Measurements from ENCODE around the gene ABCB6. TPM values are rescaled to one million over a fixed set of nuclear protein-coding genes. Genes with fewer than 3 reads are reported as not detected.
A peak's percentile ranks its signal among the peaks of the same experiment; 100 is the strongest.

Gene ABCB6
- total RNA-seq, 1 experiment from 2014 or later, result 81.7 TPM

DNA sequence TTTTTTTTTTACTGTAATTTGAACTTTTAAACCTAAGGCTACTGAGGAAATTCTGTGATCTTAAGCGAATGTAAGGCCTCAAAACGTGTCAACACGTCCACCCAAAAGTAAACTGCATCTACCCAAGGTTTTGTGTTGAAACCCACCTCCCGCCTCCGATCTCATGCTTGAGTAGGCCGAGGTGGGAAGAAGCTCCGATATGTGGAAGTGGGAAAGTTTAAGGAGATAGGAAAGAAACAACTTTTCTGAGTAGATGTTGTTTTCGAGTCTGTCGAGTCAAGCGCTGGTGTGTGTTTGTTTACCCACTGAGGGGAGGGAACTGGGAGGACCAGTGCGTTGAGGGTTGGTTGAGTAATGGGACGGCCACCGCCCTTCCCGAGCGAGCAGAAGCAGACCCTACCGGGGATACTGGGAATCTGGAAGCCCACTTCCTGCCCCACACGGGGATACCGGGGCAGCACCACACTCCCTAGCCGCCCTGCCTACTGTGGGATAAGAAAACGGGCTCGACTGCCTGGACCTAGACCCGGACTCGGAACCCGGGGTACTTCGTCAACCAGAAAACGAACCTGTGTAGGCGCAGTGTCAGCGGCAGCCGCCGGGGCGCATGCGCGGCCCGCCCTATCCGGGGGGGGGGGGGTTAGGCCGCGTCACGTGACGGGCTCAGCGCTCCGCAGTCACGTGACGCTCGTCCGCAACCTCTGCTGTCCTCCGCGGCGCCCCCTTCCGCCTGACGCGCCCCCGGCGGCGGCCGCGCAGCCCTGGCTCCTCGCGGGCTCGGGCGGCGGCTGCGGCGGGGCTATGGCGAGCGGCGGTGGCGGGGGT, 41.0 kb downstream of the ABCB6 start, which contains the start of gene RETREG2:
RETREG2 (plus strand) TSS at position 724 of the 825 bp plus-strand sequence; CDS start at position 802, 78 bp downstream.
- in situ Hi-C loops (cut with HindIII; ENCODE audit: low pct_unique_long_range_greater_than_20kb, low sequenced_read_pairs), result no loop called here
- DNase-seq (ENCODE audit: low read depth), result peak; percentile 92

DNA sequence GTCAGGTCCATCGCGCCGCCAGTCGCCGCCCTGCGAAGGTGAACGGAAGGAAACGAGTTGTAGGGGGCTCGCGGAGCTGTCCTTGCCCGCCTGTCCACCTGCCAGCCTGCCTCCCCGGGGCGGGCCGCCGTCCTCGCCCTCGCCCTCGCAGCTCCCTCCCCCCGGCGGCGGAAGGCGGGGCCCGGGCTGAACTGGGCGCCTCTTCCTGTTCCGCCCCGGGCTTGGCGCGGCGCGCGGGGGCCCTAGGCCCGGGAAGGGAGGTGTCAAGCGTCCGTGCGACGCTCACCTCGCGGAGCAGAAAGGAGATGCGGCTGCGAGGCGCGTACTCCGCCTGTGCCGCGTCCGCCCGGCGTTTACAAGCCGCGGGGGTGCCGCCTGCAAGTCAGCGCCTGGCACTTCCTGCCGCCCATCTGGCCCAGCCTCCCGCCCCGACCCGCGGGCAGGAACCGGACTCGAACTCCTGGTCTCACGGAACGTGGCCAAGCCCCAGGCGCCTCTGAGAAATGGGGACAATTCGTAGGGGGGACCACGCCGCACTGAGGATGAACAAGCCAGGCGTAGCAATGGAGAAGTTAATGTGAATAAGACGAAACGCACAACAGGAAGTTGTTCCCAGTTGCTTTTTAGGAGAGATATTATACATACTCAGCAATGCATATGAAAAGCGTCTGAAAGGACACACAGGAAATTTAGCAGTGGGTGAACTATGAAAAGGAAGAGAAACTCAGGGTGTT, 41.8 kb downstream of the ABCB6 start, which contains the start of gene CNPPD1:
CNPPD1 (minus strand) TSS at position 108 of the 734 bp plus-strand sequence; CDS start at position 11, 97 bp downstream.
- in situ Hi-C loops (cut with HindIII; ENCODE audit: low pct_unique_long_range_greater_than_20kb, low sequenced_read_pairs), result no loop called here
- DNase-seq (ENCODE audit: low read depth), result peak; percentile 91

DNA sequence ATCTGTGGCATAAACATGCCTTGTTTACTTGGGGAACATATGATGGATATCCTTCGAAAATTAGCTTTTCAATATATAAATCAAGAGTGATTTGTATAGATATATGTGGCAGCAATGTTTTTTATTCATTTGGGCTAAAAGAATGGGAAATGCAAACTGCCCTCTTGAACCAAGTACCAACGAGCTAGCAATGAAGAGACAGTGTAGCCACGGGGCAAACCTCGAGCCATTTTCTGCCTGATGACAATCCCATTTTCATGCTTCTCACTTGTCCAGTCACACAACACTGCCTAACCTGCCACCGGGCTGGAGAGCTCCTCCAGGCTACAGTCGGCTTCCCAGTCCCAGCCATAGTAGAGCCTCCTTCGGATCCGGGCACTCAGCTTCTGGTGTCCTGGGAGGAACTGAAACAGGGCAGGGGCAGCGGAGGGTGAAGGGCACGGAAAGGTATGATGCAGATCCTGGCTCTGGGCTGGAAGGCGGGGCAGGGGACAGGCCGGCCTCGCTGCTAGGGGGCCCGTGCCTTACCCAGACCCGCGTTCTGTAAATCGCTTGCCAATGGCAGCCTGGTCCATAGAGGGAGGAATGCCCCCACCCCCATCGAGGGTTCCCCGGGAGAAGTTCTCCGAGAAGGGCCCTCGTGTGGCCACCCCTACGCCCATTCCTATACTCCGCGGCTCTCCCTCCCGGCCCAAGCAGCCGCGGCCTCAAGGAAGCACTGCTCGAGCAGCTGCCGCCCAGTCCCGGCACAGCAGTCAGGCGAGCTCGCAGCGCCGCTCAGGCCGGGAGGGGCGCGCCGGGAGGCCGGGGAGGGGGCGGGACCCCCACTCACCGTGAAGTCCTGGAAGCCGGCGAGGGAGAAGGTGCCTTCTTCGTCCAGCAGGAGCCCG, 42.6 kb downstream of the ABCB6 start:
- peak; percentile 8 for DNase-seq (ENCODE audit: low read depth)

DNA sequence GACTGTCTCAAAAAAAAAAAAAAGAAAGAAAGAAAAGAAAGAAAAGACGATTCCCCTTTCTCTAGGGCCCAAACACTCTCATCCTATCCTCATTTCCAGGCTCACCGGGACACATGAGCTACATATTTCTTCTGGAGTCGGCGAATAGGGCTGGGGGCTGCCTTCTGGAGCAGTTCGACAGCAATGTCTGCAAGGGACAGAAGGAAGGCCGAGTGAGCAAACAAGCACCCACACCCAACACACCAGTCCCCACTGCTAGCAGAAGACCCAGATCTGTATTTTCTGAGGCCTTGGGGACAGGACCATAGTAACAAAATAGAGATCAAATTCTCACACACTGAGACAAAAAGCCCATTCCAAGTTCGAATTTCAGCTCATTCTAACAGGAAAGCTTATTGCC, 43.3 kb downstream of the ABCB6 start:
- in situ Hi-C loops (cut with HindIII; ENCODE audit: low pct_unique_long_range_greater_than_20kb, low sequenced_read_pairs), result no loop called here
- no peak for DNase-seq (ENCODE audit: low read depth)

More for the DNA sequence above, 42.6 kb downstream of the ABCB6 start:
- in situ Hi-C loops (cut with HindIII; ENCODE audit: low pct_unique_long_range_greater_than_20kb, low sequenced_read_pairs), result no loop called here

DNA sequence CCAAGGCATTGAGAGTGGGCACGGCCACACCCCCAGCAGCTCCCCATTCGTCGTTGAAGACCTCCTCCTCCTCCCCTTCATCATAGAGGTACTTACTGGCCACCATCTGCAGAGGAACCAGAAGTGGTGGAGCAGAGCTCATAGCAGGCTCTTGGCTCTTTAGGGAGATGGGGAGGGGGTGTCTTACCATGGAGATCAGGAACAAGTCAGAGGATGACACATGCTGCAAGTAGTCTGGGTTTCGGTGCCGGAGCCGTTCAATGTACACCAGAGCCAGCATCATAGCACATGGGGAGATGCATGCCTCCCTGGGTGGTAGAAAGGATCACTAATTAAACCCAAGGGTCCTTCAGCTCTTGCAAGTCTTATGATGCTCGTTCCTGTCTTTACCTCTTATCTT, 44.0 kb downstream of the ABCB6 start:
- DNase-seq (ENCODE audit: low read depth), result no peak
- in situ Hi-C loops (cut with HindIII; ENCODE audit: low pct_unique_long_range_greater_than_20kb, low sequenced_read_pairs), result no loop called here

DNA sequence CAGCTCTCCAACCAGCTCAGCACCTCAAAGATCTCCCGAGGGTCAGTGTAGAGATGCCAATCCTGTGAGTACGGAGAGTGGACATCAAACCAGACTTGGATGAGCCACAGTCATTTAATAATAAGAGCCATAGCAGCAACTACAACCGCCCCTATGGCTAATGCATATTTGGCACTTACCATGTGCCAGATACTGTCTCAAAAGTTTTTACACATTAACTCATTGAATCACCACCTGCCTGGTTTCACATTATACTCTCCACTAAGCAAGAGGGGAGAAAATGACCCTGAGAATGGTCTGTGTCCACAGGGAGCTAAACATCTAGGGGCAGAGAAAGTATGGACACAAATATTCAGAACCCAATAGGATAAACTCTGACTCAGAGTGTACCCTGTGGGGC, 44.6 kb downstream of the ABCB6 start:
- in situ Hi-C loops (cut with HindIII; ENCODE audit: low pct_unique_long_range_greater_than_20kb, low sequenced_read_pairs), result no loop called here
- no peak for DNase-seq (ENCODE audit: low read depth)

DNA sequence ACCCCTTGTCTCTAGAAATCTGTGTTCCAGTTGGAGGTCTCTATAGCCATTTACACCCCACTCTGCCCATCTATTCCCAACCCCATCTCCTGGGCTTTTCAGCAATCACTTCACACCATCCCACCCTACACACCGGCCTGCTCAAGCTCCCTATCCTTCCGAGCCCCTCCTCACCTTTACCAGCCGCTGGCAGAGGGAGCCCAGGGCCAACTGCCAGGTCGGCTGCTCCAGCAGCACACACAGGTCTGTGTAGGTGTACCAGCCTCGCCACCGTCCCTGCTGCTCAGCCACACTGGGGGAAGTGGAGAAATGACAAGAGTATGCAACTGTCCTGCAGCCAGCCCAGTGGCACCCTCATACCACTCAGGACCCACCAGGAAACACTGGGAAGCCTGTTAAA, 45.6 kb downstream of the ABCB6 start:
- DNase-seq (ENCODE audit: low read depth), result no peak
- in situ Hi-C loops (cut with HindIII; ENCODE audit: low pct_unique_long_range_greater_than_20kb, low sequenced_read_pairs), result no loop called here

DNA sequence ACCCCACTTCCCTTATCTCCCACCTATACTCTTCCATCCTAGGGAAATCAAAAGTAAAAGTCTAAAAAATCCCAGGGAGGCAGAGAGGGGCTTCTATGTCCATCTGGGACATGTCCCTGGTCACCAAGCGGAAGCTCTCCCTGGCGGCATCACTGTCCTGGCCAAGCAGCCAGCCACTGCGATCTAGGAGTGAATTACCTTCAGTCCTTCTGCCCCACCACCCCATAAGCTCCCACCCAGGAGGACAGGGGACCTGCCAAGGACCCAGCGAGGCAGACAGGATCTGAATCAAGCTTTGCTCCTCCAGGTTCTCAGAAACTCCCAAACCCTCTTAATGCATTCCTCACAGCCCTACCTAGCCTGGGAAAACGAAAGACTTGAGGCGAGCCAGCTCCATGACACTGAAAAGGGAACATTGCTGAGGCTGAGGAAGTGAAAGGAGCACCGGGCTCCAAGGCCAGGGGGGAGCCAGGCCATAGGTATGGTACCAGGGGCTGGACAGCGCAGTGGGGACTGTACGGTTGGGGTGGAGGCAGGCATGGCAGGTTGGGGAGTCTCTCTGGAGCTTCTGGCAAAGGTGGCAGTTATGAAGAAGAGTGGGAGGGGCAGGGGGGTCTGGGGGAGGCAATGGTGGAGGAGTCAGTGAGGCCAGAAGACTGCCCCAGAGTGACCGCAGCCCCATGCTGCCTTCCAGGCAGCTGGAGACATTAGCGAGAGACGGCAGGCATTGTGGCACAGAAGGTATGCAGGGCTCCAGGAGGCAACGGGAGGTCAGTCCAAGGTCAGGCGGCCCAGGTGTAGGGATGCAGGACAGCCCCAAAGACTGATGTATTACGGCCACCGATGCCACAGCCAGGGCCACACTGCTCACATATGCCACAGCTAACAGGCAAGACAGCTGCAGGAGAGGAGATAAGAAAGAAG, 46.3 kb downstream of the ABCB6 start:
- in situ Hi-C loops (cut with HindIII; ENCODE audit: low pct_unique_long_range_greater_than_20kb, low sequenced_read_pairs), result no loop called here

DNA sequence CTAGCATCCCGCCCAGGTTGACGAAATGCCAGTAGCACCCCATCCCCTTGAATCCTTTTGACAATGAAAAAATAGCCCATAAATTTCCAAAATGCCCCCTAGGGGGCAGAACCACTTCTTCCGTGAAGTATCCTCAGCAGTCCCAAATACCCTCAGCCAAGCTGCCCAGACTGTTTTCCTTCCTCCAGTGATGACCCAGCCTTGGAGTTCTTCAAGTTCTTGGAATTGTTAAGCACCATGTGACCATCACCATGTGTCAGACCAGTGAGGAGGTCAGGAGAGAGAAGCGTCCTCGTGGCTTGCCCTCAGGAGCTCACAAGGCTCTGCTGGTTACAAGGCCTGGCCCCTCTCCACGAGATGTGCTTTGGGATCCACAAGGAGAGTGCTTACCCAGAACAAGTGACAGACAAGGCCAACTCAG, 47.5 kb downstream of the ABCB6 start:
- peak; percentile 65 for DNase-seq (ENCODE audit: low read depth)
- in situ Hi-C loops (cut with HindIII; ENCODE audit: low pct_unique_long_range_greater_than_20kb, low sequenced_read_pairs), result no loop called here

More for the DNA sequence above, 46.3 kb downstream of the ABCB6 start:
- DNase-seq (ENCODE audit: low read depth), result no peak

DNA sequence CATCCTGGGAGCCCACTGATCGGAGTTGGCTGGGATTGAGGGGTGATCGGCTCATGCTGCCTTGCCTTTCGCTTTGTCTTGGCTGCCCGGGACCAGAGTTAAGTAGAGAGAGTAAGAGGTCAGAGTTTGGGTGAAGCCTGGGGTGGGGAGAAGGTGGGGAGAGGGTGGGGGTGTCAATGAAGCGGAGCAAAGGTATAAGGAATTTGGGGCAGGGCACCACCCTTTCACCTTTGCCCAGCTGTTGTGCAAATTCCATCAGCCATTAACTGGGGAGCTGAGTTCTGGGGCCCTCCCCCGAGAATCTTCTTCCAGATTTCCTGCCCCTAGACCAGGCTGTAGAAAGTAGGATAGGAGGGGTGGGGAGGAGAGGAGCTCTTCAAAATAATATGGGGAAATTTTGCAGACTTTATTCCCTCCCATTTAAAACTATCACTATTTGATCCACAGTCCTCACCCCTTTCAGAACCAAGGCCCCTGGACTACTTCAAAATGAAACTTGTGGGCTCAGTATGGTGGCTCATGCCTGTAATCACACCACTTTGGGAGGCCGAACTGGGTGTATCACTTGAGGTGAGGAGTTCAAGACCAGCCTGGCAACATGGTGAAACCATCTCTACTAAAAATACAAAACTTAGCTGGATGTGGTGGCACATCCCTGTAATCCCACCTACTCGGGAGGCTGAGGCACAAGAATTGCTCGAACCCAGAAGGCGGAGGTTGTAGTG, 48.7 kb downstream of the ABCB6 start, which contains the start of gene SLC23A3:
SLC23A3 (minus strand) TSS at position 100 of the 725 bp plus-strand sequence; CDS start at position 55, 45 bp downstream.
- no peak for DNase-seq (ENCODE audit: low read depth)
- in situ Hi-C loops (cut with HindIII; ENCODE audit: low pct_unique_long_range_greater_than_20kb, low sequenced_read_pairs), result no loop called here

DNA sequence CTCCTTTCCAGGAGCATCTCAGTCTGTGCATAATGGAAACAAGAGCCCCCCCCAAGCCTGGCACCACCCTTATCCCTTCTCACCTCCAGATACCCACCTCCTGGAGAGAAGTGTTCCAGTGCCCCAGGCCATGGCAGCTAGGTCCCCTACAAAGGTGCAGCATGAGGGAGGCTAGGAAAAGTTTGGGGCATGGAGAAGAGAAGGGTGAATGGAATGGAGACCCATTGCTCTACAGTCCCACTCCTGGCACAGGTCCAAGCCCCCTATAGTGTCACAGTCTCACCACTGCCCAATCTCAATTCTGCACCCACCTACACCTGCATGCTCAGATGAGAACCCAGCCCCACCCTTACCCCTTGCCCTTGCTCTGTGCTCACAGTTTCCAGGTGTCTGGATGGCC, 49.8 kb downstream of the ABCB6 start:
- DNase-seq (ENCODE audit: low read depth), result no peak
- in situ Hi-C loops (cut with HindIII; ENCODE audit: low pct_unique_long_range_greater_than_20kb, low sequenced_read_pairs), result no loop called here

DNA sequence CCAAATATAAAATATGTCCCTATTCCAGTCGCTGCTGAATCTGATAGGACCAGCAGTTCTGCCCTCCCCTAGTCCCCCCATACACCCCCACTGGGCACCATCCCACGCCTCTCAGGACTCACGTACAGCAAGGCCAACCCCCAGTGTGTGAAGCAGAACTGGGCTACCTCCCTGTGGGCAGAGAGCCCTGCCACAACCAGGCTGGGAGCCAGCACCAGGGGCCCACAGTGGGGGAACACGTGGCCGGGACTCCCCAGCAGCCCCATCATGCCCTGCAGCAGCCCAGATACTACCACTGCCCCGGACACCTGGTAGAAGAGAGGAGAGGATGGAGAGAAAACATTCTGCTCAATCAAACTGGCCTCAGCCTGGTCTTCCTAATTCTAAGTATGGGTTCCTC, 50.2 kb downstream of the ABCB6 start:
- in situ Hi-C loops (cut with HindIII; ENCODE audit: low pct_unique_long_range_greater_than_20kb, low sequenced_read_pairs), result no loop called here

DNA sequence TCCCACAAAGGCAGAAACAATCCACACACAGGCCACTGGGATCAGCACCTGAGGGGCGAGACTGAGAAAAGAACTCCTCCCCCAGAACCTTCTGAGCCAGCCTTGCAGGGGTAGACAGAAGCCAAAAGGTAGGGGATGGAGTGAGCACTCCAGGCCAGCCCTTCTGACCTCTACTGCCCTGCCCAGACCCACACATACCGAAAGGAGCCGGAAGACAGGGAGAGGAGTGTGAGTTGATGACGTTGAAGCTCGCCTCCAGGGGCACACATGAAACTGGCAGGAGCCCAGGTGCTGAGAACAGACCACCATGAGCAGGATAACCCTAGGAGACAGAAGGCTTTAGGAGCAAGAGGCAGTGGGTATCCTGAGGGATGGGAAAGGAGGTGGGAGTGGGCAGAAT, 50.8 kb downstream of the ABCB6 start:
- no peak for DNase-seq (ENCODE audit: low read depth)
- in situ Hi-C loops (cut with HindIII; ENCODE audit: low pct_unique_long_range_greater_than_20kb, low sequenced_read_pairs), result no loop called here

More for the DNA sequence above, 50.2 kb downstream of the ABCB6 start:
- no peak for DNase-seq (ENCODE audit: low read depth)

DNA sequence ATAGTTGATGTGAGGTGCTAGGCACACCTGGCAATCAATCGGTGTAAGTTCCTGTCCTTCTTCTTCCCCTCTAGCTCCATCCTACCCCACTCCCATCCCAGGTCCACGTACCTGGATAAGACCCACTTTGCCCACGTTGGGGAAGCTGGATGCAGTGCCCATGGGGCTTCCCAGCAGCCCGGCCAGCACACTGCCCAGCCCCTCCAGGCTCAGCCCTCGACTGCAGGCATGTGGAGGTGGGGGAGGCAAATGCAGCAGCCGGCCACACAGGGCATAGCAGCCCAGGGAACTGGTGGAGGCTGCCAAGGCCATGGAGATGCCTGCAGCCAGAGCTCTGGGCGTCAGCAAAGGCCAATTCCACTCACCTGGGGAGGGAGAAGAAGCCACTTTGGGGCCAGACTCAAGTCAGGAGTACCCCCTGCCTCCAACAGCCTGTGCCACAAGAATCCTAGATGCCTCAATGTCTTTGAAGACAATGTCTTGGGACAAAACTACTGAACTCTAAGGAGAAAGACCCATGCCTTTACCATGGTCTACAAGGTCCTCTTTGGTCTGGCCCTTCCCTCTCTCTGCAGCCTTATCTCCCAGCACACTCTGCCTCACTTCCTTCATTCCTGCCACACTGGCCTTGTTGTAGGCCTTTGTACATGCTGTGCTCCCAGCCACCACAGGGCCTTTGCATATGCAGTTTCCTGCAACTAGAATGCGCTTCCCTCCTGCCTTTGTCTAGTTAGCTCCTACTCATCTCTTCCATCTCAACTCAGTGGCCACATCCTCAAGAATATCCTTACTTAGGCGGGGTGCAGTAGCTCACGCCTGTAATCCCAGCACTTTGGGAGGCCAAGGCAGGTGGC, 53.5 kb downstream of the ABCB6 start:
- in situ Hi-C loops (cut with HindIII; ENCODE audit: low pct_unique_long_range_greater_than_20kb, low sequenced_read_pairs), result no loop called here
- no peak for DNase-seq (ENCODE audit: low read depth)

DNA sequence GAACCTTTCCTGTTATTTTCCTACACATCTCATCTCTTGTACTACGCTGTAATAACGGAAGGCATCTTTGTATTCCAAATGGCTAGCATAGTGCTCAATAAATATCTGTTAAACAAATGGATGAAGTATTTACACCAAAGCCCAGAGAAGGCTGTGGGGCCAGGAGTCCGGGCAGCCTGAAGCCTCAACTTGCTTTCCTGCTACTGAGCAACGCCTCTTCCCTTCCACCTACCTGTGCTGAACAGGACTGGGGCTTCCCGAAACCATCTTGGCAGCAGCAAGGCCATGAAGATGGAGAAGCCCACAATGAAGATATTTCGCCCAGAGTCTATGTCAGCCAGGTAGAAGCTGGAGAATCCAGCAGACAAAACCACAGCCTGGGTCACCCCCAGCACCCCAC, 55.6 kb downstream of the ABCB6 start:
- no peak for DNase-seq (ENCODE audit: low read depth)
- in situ Hi-C loops (cut with HindIII; ENCODE audit: low pct_unique_long_range_greater_than_20kb, low sequenced_read_pairs), result no loop called here

DNA sequence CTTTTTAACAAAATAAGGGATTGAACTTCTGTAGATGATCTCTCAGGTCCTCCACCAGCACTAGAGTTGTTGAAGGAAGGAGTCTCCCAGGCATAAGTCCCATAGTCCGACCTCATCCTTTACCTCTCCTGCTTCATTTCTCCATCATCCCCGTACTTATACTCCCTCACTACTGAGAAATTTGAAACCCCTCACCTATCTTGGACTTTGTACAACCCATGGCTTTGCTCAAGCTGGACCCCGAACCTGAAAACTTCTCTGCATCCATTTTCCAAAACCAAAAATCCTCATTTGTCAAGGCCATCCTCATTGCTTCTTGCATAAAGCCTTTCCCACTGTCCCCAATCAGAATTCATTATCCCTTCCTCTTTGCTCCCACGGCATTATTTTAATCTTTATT, 57.7 kb downstream of the ABCB6 start:
- in situ Hi-C loops (cut with HindIII; ENCODE audit: low pct_unique_long_range_greater_than_20kb, low sequenced_read_pairs), result no loop called here
- no peak for DNase-seq (ENCODE audit: low read depth)

Measured in Caki2 (cell line).